NCI-H345 treated with DMSO at 0.1 percent for 48 hours (cell line): Measurements from ENCODE around the gene NCKAP5L.
"Not testable (repeated sequence)": the region's sequence is repeated elsewhere in the genome, so short reads cannot be mapped to it uniquely, and the experiment has no call there.

ENCODE experiments used
- DNase-seq: peaks from one replicate; lab custom pipeline; 2025; ENCODE audit not compliant: unreplicated experiment; lab: John Stamatoyannopoulos, UW

Gene NCKAP5L

DNA sequence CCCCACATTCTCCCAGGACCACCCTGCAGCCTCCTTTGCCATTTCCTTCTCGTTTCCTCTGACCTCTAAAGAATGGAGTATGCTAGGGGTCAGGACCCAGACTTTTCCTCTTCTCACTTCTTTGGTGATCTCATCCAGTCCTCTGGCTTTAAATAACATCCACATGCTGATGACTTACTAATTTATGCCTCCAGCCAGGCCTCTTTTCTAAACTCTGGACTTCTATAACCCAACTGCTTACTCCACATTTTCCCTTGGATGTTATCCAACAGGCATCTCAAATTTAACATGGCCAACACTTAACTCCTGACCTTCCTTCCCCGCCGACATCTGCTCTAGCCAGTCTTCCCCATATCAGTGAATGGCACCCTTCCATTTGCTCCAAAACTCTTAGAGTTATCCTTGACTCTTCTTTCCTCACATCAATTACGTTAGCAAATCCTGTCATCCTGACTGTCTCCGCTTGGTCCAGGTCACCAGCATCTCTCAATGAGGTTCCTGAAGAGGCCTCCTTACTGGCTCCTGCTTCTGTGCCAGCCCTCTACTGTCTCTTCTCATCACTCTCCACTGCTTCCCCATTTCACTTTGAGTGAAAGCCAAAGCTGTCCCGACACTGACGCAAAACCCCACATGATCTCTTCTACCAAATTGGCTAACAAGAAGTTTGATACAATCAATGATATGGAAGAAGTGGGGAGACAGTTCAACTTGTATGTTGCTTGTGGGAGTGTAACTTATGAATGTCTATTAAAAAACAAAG, 44.1 kb downstream of the NCKAP5L start:
- no peak for DNase-seq

- not testable (repeated sequence) for DNase-seq
These were observed 47.3 kb downstream of the NCKAP5L start for GRCh38 chr12:49780914-49781313.

- DNase-seq = no peak
These were observed 48.6 kb downstream of the NCKAP5L start for GRCh38 chr12:49779581-49779980.

DNA sequence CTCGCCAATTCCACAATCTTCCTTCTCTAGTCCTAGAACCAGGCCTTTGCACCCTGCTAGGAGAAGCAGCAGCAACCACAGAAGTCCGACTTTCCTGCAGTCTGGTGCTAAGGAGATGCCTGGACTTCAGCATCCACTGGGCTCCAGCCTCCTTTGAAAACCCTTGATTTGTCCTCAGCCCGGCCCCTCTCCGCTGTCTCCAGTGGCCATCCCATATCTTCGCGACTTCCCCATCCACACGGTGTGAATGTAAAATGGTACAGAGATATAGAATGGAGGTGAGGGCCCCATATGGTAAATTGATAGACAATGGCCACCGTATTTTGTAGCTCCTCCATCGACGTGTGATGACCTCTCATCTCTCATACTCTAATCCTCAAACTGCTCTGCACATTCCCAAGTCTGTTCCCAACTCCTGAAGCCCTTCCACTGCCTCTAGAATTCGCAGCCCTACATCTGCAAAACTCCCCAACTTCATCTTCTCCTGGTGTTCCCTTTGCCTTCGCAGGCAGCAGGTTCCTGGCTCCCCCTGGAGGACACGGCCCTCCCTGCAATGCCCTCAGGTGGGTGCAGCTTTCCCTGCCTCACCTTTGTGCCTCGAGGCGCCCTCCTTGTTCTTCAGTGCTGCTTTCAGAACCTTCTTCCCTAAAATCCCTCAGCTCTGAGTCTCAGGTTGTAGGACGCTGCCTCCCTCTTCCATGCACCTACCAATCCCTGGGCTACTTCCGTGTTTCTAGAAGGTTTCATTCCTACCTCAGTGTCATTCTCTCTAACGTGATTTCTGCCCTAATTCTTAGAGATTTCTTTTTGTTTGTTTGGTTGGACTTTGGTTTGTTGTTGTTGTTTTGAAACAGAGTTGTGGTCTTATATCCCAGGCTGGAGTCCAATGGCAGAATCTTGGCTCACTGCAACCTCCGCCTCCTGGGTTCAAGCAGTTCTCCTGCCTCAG, 50.1 kb downstream of the NCKAP5L start:
- no peak for DNase-seq

DNA sequence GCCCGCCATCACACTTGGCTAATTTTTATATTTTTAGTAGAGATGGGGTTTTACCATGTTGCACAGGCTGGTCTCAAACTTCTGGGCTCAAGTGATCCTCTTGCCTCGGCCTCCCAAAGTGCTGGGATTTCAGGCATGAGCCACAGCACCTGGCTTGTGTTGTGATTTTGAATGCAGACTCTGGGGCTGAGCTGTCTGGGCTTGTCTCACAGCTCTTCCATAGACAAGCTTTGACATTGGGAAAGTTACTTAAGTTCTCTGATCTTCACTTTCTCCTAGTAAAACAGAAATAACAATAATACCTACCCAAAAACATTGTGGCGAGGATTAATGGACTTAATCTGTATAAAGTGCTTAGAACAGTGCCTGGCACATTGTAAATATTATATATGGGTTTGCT, 50.9 kb downstream of the NCKAP5L start:
- no peak for DNase-seq

GRCh38 chr12:49776858-49777257, 51.4 kb downstream of the NCKAP5L start:
- no peak for DNase-seq

- no peak for DNase-seq
These were observed 51.8 kb downstream of the NCKAP5L start for GRCh38 chr12:49776413-49776812.

- not testable (repeated sequence) for DNase-seq
These were observed 55.1 kb downstream of the NCKAP5L start for GRCh38 chr12:49773102-49773501.

DNA sequence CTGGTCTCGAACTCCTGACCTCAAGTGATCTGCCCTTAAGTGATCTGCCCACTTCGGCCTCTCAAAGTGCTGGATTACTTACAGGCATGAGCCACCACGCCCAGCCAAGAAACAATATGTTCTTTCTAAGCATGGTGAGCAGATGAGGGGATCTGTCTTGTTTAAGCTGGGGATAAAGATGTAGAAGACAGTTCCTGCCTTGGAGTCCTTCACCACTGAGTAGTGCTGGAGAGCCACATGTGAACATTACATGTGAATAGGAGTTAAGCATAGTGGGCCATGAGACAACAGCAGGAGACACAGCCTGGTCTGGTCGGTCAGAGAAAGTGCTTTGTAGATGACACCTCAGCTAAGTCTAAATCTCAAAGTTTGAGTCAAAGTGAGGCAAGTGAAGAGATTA, 60.9 kb downstream of the NCKAP5L start:
- no peak for DNase-seq

- no peak for DNase-seq
These were observed 62.1 kb downstream of the NCKAP5L start for GRCh38 chr12:49766115-49766455.

DNA sequence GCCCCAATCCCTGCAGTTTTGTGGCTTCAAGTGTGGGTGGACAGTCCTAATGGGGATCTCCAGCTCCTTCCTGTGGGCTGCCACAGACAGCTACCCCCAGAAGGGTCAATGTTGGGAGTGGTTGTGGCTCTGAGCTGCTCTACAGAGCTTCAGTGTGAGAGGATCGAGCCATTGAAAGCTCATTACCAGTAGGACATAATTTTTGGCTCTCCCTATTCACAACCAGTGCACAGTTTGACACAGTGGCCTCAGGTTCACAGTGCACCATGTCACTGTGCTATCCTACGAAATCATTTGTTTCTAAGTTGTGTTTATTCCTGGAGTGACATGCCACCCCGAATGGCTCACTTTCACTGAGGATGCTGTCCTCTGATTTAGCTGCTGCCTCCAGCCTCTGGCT, 64.1 kb downstream of the NCKAP5L start:
- no peak for DNase-seq

DNA sequence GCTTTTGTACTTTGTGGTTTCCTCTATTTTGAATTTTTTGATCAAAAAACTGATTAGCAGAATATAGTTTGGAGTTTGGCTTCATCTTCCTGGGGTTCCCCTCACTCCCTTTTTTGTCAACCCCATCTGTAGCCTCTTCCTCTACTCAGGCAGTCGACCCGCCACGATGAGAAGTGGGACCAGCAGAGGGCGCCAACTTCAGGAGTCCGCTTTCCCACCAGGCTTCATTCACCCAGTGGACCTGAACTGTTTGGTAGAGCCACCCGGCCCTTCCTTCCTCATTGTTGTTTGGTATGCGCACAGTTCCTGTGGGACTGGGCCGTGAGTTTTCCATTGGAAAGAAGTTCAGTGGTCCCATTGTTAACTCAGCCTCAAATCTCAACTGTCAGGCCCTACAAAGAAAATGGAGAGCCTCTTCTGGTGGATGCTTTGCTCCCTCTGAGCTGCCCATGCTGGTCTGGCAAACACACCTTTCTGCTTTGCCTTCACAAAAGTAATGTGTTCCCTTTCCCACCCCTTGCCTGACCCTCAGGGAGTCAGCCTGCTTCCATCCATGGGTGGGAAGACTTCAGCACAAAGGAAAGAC, 65.1 kb downstream of the NCKAP5L start:
- no peak for DNase-seq

DNA sequence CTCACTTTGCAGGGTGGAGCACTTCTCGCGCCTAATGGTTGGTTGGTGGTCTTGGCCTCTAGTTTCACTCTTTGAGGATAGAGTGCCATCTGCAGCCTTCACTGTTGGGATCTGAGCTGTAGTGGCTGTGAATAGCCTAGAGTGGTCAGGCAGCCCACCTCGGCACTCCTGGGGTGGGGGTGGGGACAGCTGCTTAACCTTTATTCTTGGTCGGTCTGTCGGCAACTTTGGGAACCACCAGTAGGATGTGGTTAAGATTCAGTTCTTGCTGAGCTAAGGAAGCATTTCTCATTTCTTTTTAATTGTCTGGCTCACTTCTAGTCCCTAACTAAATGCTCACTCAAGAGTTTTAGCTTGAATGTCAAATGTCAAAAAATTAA, 65.8 kb downstream of the NCKAP5L start:
- DNase-seq = no peak

DNA sequence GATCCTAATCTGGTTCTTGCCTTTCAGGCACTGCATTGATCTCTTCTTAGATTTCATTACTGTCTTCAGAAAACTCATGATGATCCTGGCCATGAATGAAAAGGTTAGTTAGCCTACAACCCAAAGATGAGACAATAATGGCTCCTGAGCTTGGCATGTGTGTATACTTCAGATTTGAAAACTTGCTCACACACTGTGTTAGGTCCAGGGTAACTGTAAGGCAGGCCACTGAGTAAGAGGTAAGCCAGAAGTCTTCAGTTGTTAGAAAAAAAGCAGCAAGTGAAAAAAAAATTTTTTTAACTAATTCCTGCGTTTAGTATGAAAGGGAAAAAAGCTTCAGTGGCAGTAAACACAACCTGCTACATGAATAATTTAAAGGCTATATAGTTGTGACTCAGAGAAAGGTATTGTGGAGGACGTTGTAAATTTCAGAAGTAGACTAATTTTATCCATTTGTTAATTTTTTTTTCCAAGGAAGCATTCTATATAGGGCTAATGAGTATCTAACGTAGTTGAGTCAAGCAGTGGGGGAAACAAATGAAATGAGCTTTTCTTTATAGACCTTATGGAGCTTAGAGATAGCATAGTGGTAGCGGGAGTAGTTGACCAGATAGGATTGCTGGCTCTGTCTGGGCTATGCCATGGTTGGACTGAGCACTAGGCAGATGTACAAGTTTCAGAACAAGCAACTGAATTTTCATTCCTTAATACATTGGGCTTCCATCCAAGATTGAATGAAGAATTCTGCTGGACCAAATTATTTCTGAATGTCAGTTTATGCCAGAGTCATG, 66.3 kb downstream of the NCKAP5L start:
- no peak for DNase-seq

GRCh38 chr12:49750996-49751393, 77.2 kb downstream of the NCKAP5L start:
- no peak for DNase-seq

DNA sequence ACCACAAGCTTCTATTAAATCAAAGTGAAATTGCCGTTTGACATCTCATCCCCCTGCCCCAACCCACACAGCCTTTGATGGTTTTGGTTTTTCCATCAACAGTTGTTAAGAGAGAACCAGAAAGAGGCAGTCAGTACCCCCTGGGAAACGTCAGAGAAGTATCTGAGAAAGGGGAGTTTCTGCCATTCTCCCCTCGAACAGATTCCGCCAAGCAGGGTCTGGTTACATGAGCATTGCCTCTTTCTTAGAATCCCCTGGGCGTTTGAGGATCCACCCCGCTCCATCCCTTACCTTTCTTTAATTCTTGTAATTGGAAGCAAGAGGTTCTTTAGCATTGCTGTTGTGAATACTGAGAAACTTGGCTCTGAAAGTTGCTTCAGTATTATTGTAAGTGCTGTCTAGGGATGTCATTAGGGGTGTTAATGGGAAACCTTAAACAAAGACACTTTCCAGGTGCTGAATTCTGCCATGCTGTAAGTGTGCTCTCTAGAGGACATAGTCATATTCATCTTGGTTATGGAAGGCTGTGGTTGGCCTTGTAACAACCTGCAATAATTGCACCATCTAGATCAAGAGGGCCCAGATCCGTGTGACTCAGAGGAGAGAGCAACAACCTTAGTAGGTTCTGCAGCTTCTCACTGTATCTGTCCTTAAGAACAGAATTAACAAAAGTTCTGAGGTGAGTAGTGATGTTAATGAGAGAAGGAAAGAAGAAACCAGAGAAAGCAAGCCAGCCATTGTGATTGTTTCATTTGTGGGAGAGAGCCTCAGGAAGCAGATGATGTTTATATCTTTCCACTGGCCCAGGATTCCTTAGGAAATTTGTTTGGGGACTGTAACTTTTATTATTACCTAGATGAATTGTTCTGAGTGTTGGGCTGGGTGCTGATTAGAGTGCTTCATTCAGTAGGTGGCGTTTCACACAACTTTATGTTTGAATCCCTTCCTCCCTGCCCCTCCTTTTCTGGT, 77.9 kb downstream of the NCKAP5L start:
- no peak for DNase-seq

DNA sequence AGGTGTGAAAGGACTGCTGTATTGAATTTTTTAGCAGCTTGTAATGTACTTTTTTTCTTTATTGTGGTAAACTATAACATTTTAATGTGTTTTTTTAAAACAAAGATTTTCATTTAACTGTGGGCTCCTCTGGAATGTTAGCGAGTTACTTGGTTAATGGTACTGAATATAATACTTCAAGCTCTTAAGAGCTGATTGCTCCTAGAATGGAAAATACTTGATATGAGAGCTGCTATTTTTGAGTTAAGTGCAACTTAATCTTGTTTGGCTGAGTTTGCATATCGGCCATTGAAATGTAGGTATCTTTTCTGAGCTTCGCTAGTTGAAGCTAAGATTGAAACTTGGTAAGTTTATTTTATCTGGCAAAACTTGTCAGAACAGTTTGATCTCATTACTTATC, 79.4 kb downstream of the NCKAP5L start:
- no peak for DNase-seq

GRCh38 chr12:49748306-49748705, 79.9 kb downstream of the NCKAP5L start:
- no peak for DNase-seq

GRCh38 chr12:49744363-49744885, 83.8 kb downstream of the NCKAP5L start:
- no peak for DNase-seq
